AG10803 (cell line): ENCODE data around the gene FSTL5.

Source experiments
- DNase-seq: peaks from one replicate; pipeline ENCODE4 v3.0.0; 2010; ENCODE audit warnings: low read depth
- H3K4me3 ChIP-seq: 2 replicates; pipeline ENCODE4 v1.5.1; 2011; ENCODE audit warnings: mild to moderate bottlenecking, low read length, control low read depth
- TF ChIP-seq, protein P1 (sequence below): conservative IDR thresholded peaks from 2 replicates; pipeline ENCODE4 v1.5.1; 2011; ENCODE audit warnings: mild to moderate bottlenecking, low read length, control low read depth, inconsistent platforms

FSTL5 gene

DNA sequence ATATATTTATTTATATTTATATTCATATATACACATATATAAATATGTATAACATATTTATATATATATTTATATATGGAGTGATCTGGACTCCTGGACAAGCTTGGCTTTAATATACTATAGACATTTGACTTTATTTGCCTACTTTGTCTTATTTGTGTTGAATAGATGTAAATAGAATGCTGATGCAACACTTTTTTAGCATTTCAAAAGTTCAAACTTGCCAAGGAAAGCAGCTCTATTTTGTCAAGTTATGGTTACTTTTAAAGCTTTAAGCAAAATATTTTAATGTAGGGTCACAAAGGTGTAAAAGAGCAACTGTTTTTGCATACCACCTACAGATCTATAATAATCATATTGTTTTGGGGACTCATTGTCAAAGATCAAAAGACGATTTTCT is 61.1 kb downstream of the FSTL5 start:
- DNase-seq: no peak
- TF ChIP-seq, protein P1, sequence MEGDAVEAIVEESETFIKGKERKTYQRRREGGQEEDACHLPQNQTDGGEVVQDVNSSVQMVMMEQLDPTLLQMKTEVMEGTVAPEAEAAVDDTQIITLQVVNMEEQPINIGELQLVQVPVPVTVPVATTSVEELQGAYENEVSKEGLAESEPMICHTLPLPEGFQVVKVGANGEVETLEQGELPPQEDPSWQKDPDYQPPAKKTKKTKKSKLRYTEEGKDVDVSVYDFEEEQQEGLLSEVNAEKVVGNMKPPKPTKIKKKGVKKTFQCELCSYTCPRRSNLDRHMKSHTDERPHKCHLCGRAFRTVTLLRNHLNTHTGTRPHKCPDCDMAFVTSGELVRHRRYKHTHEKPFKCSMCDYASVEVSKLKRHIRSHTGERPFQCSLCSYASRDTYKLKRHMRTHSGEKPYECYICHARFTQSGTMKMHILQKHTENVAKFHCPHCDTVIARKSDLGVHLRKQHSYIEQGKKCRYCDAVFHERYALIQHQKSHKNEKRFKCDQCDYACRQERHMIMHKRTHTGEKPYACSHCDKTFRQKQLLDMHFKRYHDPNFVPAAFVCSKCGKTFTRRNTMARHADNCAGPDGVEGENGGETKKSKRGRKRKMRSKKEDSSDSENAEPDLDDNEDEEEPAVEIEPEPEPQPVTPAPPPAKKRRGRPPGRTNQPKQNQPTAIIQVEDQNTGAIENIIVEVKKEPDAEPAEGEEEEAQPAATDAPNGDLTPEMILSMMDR: no peak
- no peak overlapping the region for H3K4me3 ChIP-seq

DNA sequence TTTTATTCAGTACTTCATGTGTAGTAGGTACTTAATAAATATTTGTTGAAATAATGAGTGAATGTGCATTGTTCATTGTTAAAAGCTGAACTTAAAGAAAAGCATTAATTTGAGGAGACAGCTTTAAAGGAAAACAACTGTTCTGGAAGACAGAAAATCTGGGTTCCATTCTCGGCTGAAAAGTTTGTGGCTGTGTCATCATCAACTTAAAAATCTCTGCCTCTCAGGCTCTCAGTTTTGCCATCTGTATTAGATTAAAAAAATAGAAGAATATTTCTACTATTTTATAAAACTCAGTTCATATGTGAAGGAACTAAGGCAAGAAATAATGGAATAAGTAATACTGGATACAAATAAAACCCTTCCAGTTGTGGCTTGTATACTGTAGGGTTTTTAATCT is 62.5 kb downstream of the FSTL5 start:
- no peak for DNase-seq
- TF ChIP-seq, protein P1: no peak
- no peak overlapping the region for H3K4me3 ChIP-seq

DNA sequence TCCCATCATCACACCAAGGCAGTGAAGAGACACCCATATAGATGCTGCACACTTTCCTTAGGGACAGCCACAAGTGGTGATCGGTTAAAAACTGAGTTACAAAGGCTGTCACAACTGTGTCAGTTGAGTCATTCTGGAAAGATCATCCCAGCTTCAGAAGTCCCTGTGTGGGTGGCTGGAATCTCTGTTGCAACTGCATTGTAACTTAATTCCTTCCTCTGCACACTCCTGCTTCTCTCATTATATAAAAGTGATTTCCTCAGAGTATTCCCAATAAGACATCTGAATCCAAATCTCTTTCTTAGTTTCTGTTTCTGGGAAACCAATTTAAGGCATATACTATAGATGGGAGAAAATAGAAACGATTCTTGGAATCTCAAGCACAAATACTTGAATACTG is 88.1 kb downstream of the FSTL5 start:
- no peak overlapping the region for H3K4me3 ChIP-seq
- no peak for DNase-seq
- TF ChIP-seq, protein P1: no peak

DNA sequence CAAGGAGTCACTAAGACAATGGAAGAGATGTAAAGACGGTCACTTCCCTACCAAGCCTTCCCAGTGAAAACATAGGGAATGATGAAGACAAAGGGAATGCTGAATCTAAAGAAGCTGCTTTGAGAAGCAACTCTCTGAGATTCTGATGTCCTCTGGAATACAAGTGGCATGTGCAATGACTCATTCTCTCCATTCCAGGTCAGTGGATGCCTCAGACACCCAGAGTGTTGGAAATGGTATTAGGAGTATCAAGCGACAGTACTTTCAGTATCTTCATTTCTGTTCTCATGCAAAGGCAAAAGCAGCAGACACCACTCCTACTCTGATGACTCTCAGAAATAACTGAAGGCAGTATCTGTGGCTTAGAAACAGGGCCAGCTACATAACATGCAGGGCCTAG is 102.6 kb downstream of the FSTL5 start:
- DNase-seq: no peak
- TF ChIP-seq, protein P1: no peak
- H3K4me3 ChIP-seq: no peak overlapping the region

DNA sequence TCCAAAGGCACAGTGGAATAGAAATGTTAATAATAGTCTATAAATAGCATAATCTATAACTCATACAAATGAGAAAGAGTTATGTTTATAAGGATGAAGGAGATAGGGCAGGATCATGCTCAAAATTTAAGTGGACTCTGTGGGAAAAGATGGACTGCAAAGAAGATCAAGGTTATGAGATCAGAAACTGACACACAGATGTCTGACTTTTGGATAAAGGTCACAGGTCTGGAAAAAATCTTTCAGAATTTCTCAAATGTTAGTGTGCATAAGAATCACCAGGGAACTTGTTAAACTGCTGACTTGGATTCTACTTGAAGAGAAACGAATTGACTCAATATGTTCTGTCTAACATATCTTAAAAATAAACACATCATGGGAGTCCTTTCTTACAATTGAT is 104.1 kb downstream of the FSTL5 start:
- no peak for DNase-seq
- no peak overlapping the region for H3K4me3 ChIP-seq
- TF ChIP-seq, protein P1: no peak

DNA sequence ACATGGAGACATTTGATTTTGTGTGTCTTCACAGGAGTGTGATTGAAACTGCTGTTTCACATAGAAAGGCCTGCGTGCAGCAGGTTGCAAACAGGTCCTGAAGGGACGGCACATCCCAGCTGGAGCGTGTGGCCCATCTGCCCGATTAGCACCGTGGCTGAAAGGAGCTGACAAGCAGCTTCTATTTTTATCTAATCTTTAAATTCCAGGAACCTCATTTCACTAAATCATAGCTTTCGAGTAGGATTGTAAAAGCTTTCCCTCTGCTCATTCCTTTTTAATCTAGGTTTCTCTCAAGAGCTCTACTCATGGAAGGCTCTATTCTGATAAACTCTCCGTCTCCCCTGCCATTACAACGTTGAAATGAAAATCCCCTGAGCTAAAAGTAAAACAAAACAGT is 106.8 kb downstream of the FSTL5 start:
- TF ChIP-seq, protein P1: no peak
- no peak for DNase-seq
- H3K4me3 ChIP-seq: no peak overlapping the region

DNA sequence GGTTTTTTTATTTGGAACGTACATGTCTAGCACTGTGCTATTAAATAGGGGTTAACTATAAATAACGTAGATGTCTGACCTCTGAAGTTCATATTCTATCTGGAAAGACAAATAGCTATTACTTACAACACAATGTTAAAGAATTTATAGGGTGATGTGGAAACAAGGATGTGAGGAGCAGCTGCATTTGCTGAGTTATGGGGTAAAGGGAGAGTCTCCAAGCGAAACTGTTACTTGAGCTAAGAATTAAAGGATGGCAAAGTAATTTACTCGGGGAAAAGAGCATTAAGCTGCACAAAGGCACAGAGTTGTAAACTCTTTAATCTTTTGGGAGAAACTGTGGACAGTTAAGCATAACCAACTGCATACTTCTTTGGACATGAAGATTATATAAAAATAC is 117.7 kb downstream of the FSTL5 start:
- no peak for DNase-seq
- TF ChIP-seq, protein P1: no peak

More for the DNA sequence above, 117.7 kb downstream of the FSTL5 start:
- no peak overlapping the region for H3K4me3 ChIP-seq
